ENCODE data around the gene WDR19. TPM values are rescaled to one million over a fixed set of nuclear protein-coding genes. Genes with fewer than 3 reads are reported as not detected.
"Not testable (repeated sequence)": the region's sequence is repeated elsewhere in the genome, so short reads cannot be mapped to it uniquely, and the experiment has no call there.

Gene WDR19
- polyA plus RNA-seq, 1 of the 3 experiments (the other 2 are of a cell fraction), result 23.3 TPM

GRCh38 chr4:39263895-39264294 is 81.6 kb downstream of the WDR19 start:
- POLR2A ChIA-PET, result no interaction called here
- no peak overlapping the region for H2AFZ ChIP-seq (ENCODE audit: low read depth)
- TF ChIP-seq, protein P1, sequence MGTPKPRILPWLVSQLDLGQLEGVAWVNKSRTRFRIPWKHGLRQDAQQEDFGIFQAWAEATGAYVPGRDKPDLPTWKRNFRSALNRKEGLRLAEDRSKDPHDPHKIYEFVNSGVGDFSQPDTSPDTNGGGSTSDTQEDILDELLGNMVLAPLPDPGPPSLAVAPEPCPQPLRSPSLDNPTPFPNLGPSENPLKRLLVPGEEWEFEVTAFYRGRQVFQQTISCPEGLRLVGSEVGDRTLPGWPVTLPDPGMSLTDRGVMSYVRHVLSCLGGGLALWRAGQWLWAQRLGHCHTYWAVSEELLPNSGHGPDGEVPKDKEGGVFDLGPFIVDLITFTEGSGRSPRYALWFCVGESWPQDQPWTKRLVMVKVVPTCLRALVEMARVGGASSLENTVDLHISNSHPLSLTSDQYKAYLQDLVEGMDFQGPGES (IDR thresholded peaks at IDR 0.05; ENCODE audit: low read depth, low read length), result no peak
- TF ChIP-seq NFIC (IDR thresholded peaks at IDR 0.05; ENCODE audit: borderline replicate concordance) (no peak), RXRA (IDR thresholded peaks at IDR 0.05; ENCODE audit: borderline replicate concordance, low read depth) (no peak), MAX (IDR thresholded peaks at IDR 0.05; ENCODE audit: low read depth) (no peak), RFX5 (IDR thresholded peaks at IDR 0.05; ENCODE audit: low read length) (no peak)

DNA sequence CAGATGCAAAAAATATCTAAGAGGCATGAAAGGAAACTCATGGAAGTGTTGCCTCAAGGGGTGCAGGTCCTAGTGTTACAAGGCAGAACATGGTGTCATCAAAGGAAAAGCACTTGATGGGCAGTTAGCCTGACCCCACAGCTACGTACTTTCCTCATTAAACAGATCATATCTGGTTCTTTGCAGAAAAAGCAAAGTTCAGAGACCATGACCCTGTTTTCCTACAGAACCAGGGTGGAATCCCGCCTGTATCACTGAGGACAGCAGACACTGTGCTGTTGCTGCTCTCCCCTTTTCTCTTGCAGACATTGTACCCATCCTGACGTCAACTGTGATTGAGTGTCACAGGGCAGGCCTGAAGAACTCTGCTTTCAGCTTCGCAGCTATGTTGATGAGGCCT is 92.2 kb downstream of the WDR19 start:
- TF ChIP-seq MXI1 (IDR thresholded peaks at IDR 0.05; ENCODE audit: low read depth, low read length) (no peak), CHD2 (IDR thresholded peaks at IDR 0.05; ENCODE audit: low read length, partially characterized antibody) (no peak), RCOR1 (IDR thresholded peaks at IDR 0.05; ENCODE audit: low read length) (0 out of 2 replicates have a peak, but pooled peaks have one; percentile 60), YY1 (IDR thresholded peaks at IDR 0.05; ENCODE audit: low read depth) (no peak), EP300 (IDR thresholded peaks at IDR 0.05; ENCODE audit: borderline replicate concordance in 1 of 2, low read depth in 1 of 2, low read length in 1 of 2) (peak in 1 of 2 experiments; percentile 53; a peak in 1 of 4 replicates), GATA2 (CRISPR knock-in tag; IDR thresholded peaks at IDR 0.05) (no peak), EZH2phosphoT487 (IDR thresholded peaks at IDR 0.05; ENCODE audit: borderline replicate concordance, low read depth) (no peak)
- peak; percentile 28 for DNase-seq
- POLR2A ChIA-PET, result no interaction called here
- Histone ChIP-seq H3K36me3 (replicated peaks in 1 of 2; ENCODE audit: control insufficient read depth in 1 of 2, insufficient read depth in 2 of 2, low read length in 1 of 2) (peaks cover 9 to 31% of the 10 kb centered on the region in 2 experiments), H3K4me1 (ENCODE audit: control insufficient read depth in 1 of 2, insufficient read depth in 2 of 2, low read depth in 1 of 2, low read length in 1 of 2) (peaks cover 0 to 24% of the 10 kb centered on the region in 2 experiments; a peak in 2 of 4 replicates), H4K20me1 (ENCODE audit: insufficient read depth) (no peaks in the 10 kb centered on the region), H3K4me2 (no peak overlapping the region), H3K79me2 (ENCODE audit: insufficient read depth) (no peaks in the 10 kb centered on the region), H3F3A (replicated peaks; ENCODE audit: insufficient read depth) (no peaks in the 10 kb centered on the region), H3K9me3 (no peaks in the 10 kb centered on the region), H3K27ac (ENCODE audit: low read depth in 2 of 2, low read length in 1 of 2) (peak overlapping the region in 1 of 2 experiments; percentile 72; a peak in 2 of 4 replicates), H3K4me3 (ENCODE audit: low read depth in 2 of 2, low read length in 1 of 2) (no peak overlapping the region), H3K9me2 (no peaks in the 10 kb centered on the region), H3K9ac (no peak overlapping the region), H3K27me3 (ENCODE audit: insufficient read depth) (no peaks in the 10 kb centered on the region), H2AFZ (ENCODE audit: low read depth) (no peak overlapping the region)
- 91% methylated on average over 4 of the region's 4 CpGs for WGBS (ENCODE audit: low lambda C conversion rate)
- CTCF ChIA-PET, result no interaction called here

More at GRCh38 chr4:39263895-39264294, 81.6 kb downstream of the WDR19 start:
- CTCF ChIA-PET, result no interaction called here
- H3K27ac ChIP-seq (ENCODE audit: low read depth in 2 of 2, low read length in 1 of 2), result no peak overlapping the region
- H3K4me1 ChIP-seq (ENCODE audit: control insufficient read depth in 1 of 2, insufficient read depth in 2 of 2, low read depth in 1 of 2, low read length in 1 of 2), result no peaks in the 10 kb centered on the region
- no peaks in the 10 kb centered on the region for H3K27me3 ChIP-seq (ENCODE audit: insufficient read depth)
- WGBS (ENCODE audit: low lambda C conversion rate), result 100% methylated on average over 2 of the region's 2 CpGs
- peaks cover 3% of the 10 kb centered on the region for H3F3A ChIP-seq (replicated peaks; ENCODE audit: insufficient read depth)
- no peaks in the 10 kb centered on the region for H4K20me1 ChIP-seq (ENCODE audit: insufficient read depth)
- H3K4me2 ChIP-seq, result no peak overlapping the region
- no peaks in the 10 kb centered on the region for H3K79me2 ChIP-seq (ENCODE audit: insufficient read depth)
- no peak overlapping the region for H3K4me3 ChIP-seq (ENCODE audit: low read depth in 2 of 2, low read length in 1 of 2)
- H3K9me3 ChIP-seq, result no peaks in the 10 kb centered on the region
- no peaks in the 10 kb centered on the region for H3K9me2 ChIP-seq
- H3K9ac ChIP-seq, result no peak overlapping the region
- no peak for DNase-seq
- peaks cover 4 to 7% of the 10 kb centered on the region in 2 experiments for H3K36me3 ChIP-seq (replicated peaks in 1 of 2; ENCODE audit: control insufficient read depth in 1 of 2, insufficient read depth in 2 of 2, low read length in 1 of 2)

- H3K4me3 ChIP-seq (ENCODE audit: low read depth in 2 of 2, low read length in 1 of 2); POLR2A ChIA-PET; H3K79me2 ChIP-seq (ENCODE audit: insufficient read depth); H3K9ac ChIP-seq; H3K9me3 ChIP-seq; H3K27ac ChIP-seq (ENCODE audit: low read depth in 2 of 2, low read length in 1 of 2); DNase-seq; CTCF ChIA-PET; H3K4me2 ChIP-seq; H4K20me1 ChIP-seq (ENCODE audit: insufficient read depth); H2AFZ ChIP-seq (ENCODE audit: low read depth); H3K27me3 ChIP-seq (ENCODE audit: insufficient read depth); H3K9me2 ChIP-seq; H3F3A ChIP-seq (replicated peaks; ENCODE audit: insufficient read depth): not testable (repeated sequence)
- Histone ChIP-seq H3K4me1 (ENCODE audit: control insufficient read depth in 1 of 2, insufficient read depth in 2 of 2, low read depth in 1 of 2, low read length in 1 of 2) (peaks cover 0 to 24% of the 10 kb centered on the region in 2 experiments; a peak in 2 of 4 replicates), H3K36me3 (replicated peaks in 1 of 2; ENCODE audit: control insufficient read depth in 1 of 2, insufficient read depth in 2 of 2, low read length in 1 of 2) (peaks cover 15 to 31% of the 10 kb centered on the region in 2 experiments)
- WGBS (ENCODE audit: low lambda C conversion rate), result 91% methylated on average over 6 of the region's 6 CpGs
Observed at GRCh38 chr4:39277661-39278060, 95.3 kb downstream of the WDR19 start.
